ENCODE results near the gene RPTOR. TPM values are rescaled to one million over a fixed set of nuclear protein-coding genes. Genes with fewer than 3 reads are reported as not detected.

Gene RPTOR
- total RNA-seq, 4 donors from 2014 or later: 34.1 to 65.8 (median 43.6) TPM

GRCh38 chr17:80826346-80826954, 281.8 kb downstream of the RPTOR start:
- intact Hi-C loops (cut with DNase I): no loop called here
- H3K36me3 ChIP-seq: peaks cover 0 to 65% (median 45%) of the 10 kb centered on the region in 4 donors
- TF ChIP-seq POLR2A (IDR thresholded peaks at IDR 0.05; ENCODE audit: low read depth) (no peak), POLR2AphosphoS5 (IDR thresholded peaks at IDR 0.05) (no peak), EP300 (IDR thresholded peaks at IDR 0.05) (no peak)
- TF ChIP-seq, protein P1, sequence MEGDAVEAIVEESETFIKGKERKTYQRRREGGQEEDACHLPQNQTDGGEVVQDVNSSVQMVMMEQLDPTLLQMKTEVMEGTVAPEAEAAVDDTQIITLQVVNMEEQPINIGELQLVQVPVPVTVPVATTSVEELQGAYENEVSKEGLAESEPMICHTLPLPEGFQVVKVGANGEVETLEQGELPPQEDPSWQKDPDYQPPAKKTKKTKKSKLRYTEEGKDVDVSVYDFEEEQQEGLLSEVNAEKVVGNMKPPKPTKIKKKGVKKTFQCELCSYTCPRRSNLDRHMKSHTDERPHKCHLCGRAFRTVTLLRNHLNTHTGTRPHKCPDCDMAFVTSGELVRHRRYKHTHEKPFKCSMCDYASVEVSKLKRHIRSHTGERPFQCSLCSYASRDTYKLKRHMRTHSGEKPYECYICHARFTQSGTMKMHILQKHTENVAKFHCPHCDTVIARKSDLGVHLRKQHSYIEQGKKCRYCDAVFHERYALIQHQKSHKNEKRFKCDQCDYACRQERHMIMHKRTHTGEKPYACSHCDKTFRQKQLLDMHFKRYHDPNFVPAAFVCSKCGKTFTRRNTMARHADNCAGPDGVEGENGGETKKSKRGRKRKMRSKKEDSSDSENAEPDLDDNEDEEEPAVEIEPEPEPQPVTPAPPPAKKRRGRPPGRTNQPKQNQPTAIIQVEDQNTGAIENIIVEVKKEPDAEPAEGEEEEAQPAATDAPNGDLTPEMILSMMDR (IDR thresholded peaks at IDR 0.05): no peak
- no peaks in the 10 kb centered on the region for H3K9me3 ChIP-seq
- H3K27me3 ChIP-seq: no peaks in the 10 kb centered on the region
- WGBS: 92% methylated on average over 13 of the region's 23 CpGs
- H3K27ac ChIP-seq (replicated peaks in 1 of 4): peak overlapping the region in 2 of 4 donors; percentile 20 to 48
- peaks cover 0 to 18% (median 11%) of the 10 kb centered on the region in 4 donors for H3K4me1 ChIP-seq
- no peak overlapping the region for H3K4me3 ChIP-seq
- no peak for DNase-seq (ENCODE audit: extremely low spot score)

- no peak overlapping the region for H3K4me3 ChIP-seq
- peaks cover 0 to 58% (median 40%) of the 10 kb centered on the region in 4 donors for H3K36me3 ChIP-seq
- WGBS: 65% methylated on average over 16 of the region's 20 CpGs
Measured at GRCh38 chr17:80826955-80827645, 282.5 kb downstream of the RPTOR start.

GRCh38 chr17:80827646-80828643, 283.3 kb downstream of the RPTOR start:
- H3K4me1 ChIP-seq: peaks cover 8 to 28% (median 21%) of the 10 kb centered on the region in 4 donors
- H3K9me3 ChIP-seq: no peaks in the 10 kb centered on the region
- H3K36me3 ChIP-seq: peaks cover 0 to 50% (median 37%) of the 10 kb centered on the region in 4 donors
- H3K27ac ChIP-seq (replicated peaks in 1 of 4): peak overlapping the region in 1 of 4 donors; percentile 48
- DNase-seq (ENCODE audit: extremely low spot score): no peak
- TF ChIP-seq, protein P1 (IDR thresholded peaks at IDR 0.05): no peak
- TF ChIP-seq POLR2AphosphoS5 (IDR thresholded peaks at IDR 0.05): no peak
- TF ChIP-seq EP300 (IDR thresholded peaks at IDR 0.05): no peak
- TF ChIP-seq POLR2A (IDR thresholded peaks at IDR 0.05; ENCODE audit: low read depth): no peak
- H3K27me3 ChIP-seq: no peaks in the 10 kb centered on the region
- WGBS: 92% methylated on average over 25 of the region's 34 CpGs
- H3K4me3 ChIP-seq: no peak overlapping the region
- intact Hi-C loops (cut with DNase I): no loop called here

More at GRCh38 chr17:80826955-80827645, 282.5 kb downstream of the RPTOR start:
- Histone ChIP-seq H3K27ac (replicated peaks in 1 of 4) (peak overlapping the region in 2 of 4 donors; percentile 20 to 48), H3K9me3 (no peaks in the 10 kb centered on the region), H3K4me1 (peaks cover 1 to 20% (median 13%) of the 10 kb centered on the region in 4 donors), H3K27me3 (no peaks in the 10 kb centered on the region)
- intact Hi-C loops (cut with DNase I): no loop called here
- DNase-seq (ENCODE audit: extremely low spot score): no peak
- TF ChIP-seq POLR2AphosphoS5 (IDR thresholded peaks at IDR 0.05): peak in 1 of 2 donors; percentile 35
- TF ChIP-seq POLR2A (IDR thresholded peaks at IDR 0.05; ENCODE audit: low read depth): no peak
- TF ChIP-seq, protein P1 (IDR thresholded peaks at IDR 0.05): no peak
- no peak for TF ChIP-seq EP300 (IDR thresholded peaks at IDR 0.05)

DNA sequence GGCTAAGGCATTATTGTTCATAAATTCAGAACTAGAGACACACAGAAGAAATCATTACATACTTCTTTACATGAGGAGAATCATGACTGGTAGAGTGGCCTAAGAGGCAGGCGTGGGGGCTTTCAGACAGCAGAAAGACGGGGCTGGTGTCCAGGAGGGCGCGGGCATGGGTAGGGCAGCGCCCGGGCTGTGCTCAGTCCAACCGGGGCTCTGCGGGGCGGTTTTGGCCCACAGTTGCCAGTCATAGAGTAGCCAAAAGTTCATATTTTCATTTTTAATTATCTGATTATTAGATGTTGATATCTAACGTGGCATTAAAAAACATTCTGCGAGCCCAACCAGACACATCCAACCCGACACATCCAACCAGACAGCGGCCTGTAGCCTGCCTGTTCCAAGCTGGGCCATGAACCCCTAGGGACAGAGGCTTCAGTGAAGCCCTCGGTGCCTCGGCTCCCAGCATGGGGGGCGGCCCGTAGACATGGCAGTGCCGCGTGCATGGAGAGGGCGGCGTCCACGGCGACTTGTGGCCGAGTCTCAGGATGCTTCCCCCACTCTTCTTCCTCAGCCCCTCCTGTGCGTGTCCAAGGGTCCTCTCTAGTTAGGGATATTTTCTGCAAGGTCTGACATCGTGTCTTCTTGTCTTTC, 284.7 kb downstream of the RPTOR start:
- peaks cover 16 to 40% (median 31%) of the 10 kb centered on the region in 4 donors for H3K4me1 ChIP-seq
- peaks cover 0 to 41% (median 30%) of the 10 kb centered on the region in 4 donors for H3K36me3 ChIP-seq
- TF ChIP-seq EP300 (IDR thresholded peaks at IDR 0.05) (no peak), POLR2AphosphoS5 (IDR thresholded peaks at IDR 0.05) (no peak), POLR2A (IDR thresholded peaks at IDR 0.05; ENCODE audit: low read depth) (no peak)
- TF ChIP-seq, protein P1 (IDR thresholded peaks at IDR 0.05): no peak
- no peak overlapping the region for H3K27ac ChIP-seq (replicated peaks in 1 of 4)
- H3K27me3 ChIP-seq: no peaks in the 10 kb centered on the region
- DNase-seq (ENCODE audit: extremely low spot score): no peak
- WGBS: 96% methylated on average over 26 of the region's 26 CpGs
- H3K4me3 ChIP-seq: no peak overlapping the region
- H3K9me3 ChIP-seq: no peaks in the 10 kb centered on the region
- intact Hi-C loops (cut with DNase I): no loop called here

Data from esophagus muscularis mucosa (tissue), 4 donors.